GM21786 (cell line): Measurements from ENCODE around the gene KIF14.

Experiments used
- ATAC-seq: cut with Tn5 transposase; IDR thresholded peaks from one replicate; pipeline ENCODE4 v1.9.1; 2021; ENCODE audit not compliant: unreplicated experiment

Gene KIF14, protein sequence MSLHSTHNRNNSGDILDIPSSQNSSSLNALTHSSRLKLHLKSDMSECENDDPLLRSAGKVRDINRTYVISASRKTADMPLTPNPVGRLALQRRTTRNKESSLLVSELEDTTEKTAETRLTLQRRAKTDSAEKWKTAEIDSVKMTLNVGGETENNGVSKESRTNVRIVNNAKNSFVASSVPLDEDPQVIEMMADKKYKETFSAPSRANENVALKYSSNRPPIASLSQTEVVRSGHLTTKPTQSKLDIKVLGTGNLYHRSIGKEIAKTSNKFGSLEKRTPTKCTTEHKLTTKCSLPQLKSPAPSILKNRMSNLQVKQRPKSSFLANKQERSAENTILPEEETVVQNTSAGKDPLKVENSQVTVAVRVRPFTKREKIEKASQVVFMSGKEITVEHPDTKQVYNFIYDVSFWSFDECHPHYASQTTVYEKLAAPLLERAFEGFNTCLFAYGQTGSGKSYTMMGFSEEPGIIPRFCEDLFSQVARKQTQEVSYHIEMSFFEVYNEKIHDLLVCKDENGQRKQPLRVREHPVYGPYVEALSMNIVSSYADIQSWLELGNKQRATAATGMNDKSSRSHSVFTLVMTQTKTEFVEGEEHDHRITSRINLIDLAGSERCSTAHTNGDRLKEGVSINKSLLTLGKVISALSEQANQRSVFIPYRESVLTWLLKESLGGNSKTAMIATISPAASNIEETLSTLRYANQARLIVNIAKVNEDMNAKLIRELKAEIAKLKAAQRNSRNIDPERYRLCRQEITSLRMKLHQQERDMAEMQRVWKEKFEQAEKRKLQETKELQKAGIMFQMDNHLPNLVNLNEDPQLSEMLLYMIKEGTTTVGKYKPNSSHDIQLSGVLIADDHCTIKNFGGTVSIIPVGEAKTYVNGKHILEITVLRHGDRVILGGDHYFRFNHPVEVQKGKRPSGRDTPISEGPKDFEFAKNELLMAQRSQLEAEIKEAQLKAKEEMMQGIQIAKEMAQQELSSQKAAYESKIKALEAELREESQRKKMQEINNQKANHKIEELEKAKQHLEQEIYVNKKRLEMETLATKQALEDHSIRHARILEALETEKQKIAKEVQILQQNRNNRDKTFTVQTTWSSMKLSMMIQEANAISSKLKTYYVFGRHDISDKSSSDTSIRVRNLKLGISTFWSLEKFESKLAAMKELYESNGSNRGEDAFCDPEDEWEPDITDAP (N-terminal part only)

DNA sequence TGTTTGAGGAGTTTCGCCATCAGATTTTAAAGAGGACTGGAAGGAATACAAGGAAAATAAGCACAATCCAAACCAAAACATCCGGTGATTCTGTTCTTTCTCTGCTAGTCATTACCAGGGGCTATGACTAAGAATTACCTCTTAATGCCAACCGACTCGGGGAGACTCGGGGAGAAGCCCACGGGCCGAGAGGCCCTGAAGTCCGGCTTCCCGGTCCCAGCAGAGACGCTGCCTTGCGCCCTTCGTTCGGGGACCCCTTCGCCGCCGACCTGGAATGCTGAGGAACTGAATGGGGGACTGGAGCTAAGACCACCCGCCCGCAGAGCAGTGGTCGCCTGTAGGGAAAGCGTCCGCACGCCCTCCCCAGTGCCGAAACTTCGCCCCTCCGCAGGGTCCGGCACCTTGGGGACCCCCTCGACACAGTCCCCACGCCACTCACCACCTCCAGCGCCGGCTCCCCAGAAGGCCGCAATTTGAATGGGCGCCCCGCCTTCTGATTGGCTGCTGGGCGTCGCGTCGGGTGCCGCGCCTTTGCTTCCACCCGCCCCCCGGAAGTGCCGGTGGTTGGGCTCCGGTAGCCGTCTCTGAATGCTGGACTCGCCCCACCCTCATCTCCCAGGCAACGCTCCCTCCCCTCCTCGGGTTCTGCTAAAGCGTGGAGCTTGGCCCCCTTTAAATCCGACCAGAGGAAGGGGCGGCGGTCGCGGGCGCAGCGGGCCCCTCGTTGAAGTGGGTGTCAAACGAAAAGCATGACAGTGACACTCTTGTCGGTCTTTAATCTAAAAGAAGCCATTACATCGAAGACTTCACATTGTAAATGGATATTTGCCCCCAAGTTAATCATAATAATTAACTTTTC is at the start of gene KIF14:
Gene KIF14, minus strand, starts transcription at position 479 of the 859 bp plus-strand sequence. CDS start 2,028 bp downstream, outside the sequence.
- ATAC-seq = peak; percentile 88

DNA sequence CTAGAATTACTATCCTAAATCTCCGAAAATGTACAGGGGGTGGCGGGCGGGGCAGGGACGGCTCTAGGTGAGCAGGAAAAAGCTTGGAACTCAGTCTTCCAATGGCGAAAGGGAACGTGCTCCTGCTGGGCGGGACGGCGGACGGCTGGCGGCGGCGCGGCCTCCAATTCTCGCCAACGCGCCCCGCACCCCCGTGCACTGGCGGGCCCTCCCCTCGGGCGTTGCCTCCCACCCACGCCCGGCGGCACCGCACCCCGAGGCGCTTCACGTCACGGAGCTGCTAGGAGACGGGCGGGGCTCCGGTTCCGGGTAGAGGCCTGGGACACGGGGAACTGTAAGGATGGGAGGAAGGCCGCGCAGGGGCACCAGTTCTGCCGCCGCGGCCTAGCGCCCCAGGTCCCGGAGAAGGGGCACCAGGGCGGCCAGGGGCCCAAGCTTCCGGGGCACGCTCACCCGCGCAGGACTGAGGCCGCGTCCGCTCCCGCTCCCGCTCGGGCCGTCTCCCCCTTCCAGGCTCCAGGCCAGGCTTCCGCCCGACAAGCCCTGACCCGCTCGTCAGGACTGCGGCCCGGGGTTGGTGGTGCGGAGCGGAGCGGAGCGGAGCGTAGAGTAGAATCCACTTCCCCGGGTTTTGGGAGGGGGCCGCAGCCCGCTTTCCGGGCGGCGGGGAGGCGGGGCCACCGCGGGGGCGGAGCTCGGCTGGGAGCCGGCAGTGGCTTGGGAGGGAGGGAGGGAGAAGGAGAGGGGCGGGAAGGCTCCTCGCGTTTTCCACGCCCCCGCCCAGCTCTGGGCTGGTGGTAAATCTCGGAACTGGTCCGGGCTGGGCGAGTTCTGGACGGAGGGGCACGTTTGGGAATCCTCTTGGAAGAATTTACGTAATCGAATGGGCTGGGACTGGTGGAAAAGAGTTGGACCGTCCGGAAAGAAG is 49.0 kb upstream of the KIF14 start, which contains the start of gene DDX59:
Gene DDX59, minus strand, starts transcription at position 594 of the 928 bp plus-strand sequence. CDS start 3,167 bp downstream, outside the sequence.
- peak; percentile 80 for ATAC-seq

DNA sequence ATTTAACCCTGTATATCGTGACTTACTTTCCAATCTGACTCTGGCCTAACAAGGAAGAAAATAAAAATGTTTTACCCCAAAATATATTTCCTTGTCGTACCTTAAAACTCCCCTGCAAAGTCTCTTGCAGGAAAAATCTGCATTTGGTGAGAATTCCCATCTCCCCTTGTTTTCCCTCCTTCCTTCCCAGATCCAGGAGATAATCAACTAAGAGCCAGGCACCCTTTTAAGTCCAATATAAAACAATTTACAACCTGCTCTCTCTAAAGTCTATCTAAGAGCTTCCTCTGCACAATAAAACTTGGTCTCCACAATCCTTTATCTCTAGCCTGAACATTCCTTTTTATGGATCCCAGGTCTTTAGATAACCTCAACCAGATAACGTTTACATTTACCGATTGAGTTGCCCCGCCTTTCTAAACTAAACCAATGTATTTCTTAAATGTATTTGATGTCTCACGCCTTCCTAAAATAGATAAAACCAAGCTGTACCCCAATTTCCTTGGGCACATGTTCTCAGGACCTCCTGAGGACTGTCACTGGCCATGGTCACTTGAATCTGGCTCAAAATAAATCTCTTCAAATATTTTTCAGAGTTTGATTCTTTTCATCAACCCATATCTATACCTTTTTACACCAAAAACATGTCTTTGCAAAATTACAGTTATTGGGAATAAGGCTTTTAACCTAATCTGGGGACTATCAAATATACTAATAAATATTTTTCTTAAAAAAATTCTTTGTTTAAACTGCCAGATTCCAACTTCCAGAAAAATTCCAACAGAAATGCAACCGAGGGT is 48.2 kb upstream of the KIF14 start:
- ATAC-seq = no peak

DNA sequence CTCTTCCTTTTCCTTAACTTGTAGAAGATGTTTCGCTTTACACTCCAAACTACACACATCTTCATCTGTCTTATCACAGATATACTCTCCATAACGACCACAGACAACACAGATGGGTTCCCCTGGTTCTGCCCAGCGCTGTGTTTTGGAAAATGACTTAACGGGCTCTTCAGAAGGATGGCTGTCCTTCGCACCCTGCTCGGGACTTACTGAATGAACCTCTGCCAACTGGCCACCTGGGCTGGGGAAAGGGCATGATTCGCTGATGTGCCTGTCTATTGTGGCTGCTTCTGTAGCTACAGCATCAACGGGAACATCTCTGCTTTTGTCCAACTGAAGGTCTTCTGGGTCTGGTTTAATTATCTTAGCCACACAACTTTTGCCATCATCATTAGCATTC is 45.8 kb upstream of the KIF14 start:
- ATAC-seq = no peak

DNA sequence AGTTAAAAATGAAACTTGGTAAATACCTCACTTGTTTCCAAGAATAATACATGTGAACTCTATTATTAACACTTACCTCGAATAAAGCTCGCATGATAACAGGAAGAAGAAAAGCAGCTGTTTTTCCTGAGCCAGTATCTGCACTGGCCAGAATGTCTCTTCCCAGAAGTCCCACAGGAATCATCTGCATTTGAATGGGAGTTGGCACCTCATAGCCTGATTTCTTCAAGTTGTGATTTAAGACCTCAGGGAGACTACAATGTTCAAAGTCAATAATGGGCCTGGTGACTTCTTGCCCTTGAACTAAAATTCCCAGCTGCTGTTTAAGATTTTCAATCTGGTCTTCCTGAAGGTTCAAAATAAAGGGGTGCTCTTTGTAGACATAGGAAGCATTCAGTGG is 45.3 kb upstream of the KIF14 start:
- no peak for ATAC-seq

DNA sequence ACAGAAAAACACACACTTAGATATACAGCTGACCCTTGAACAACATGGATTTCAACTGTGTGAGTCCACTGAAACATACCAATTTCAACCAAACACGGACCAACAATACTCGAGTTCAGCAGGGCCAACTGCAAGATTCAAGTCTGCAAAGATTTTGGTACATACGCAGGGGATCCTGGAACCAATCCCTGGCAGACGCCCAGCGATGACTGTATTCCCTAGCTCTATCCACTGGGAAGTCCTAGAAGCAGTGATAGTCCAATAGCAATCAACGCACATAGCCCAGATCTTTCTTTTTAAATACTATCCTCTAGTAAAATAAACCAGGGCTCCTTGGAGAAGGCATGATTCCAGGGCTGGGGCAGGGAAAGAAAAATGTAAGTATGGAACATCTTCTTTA is 40.2 kb upstream of the KIF14 start:
- ATAC-seq = no peak

DNA sequence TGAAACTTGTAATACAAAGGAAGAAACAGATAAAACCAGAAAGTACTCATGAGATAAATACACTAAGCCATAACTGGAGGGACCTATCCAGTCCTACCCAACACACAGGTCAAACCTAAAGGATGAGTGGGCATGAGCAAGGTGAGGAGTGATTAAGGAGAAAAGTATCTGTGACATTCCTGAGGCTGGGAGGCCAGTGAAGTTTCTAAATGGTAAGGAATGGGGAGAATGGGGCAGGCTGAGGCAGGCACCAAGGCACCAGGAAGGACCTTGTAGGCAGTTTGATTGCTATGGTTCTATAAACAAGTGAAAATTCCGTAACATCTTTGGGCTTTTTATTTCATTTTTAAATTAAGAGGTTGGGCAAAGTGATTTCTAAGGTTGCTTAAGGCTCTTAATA is 38.7 kb upstream of the KIF14 start:
- ATAC-seq = no peak

DNA sequence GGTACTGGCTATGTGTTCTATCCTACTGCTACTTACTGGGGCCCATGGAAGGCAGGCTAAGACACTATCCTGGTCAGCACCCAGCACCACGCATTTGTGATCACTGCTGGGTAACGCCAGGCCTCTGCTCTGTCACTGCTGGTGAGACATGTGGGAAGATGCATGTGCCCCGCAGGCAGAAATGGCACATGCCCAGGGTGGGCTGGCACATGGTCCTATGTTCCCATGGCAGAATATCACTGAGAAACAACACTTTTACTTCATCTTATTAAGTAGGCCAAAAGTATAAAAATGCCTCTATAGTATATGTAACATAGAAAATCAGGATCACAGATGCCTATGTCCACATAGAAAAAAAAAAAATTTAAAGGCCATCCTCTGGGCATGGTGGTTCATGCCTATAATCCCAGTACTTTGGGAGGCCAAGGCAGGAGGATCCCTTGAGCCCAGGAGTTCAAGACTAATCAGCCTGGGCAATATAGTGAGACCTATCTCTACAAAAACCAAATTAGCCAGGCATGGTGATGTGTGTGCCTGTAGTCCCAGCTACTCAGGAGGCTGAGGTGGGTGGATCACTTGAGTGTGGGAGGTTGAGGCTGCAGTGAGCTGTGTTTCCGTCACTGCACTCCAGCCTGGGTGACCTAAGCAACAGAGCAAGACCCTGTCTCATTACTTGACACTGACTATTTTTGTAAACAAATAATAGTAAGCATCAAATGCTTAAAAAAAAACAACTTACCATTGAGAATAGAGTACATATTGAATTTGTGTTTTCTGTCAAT is 37.7 kb upstream of the KIF14 start:
- ATAC-seq = no peak

DNA sequence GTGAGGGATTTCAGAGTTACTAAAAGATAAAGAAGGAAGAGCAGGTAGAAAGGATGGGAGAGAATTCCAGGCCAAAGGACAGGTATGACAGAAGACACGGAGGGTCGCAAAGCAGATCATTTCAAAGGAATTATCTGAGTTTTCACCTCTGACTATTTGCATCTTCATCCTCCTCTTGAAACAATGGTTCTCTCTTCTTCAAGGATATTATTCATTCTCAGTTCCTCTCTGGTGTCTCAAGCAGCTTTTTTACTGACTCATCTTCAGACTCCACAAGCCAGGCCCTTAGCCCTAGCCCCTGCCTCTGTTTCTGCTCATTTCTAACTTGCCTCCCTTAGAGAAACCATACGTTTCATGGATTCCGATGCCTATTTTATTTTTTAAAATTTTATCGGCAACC is 34.1 kb upstream of the KIF14 start:
- ATAC-seq = peak; percentile 97

DNA sequence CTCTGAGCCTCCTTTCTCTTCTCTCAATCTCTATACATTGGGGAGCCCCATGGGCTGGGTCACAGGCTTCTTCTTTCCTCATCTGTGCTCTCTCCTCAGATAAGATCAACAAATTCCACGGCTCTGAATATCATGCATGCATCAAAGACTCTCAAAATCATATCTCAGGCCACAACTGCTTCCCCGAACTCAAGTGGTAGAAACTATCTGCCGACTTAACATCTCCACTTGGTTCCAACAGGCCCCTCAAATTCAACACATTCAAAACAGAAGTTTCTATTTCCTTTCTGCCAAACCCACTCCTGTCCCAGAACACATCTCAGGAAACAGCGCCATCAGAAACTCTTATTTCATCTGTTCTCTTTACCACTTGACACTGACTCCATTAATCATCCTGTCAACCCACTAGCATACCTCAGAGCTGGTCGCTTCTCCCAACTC is 32.5 kb upstream of the KIF14 start:
- ATAC-seq = no peak

DNA sequence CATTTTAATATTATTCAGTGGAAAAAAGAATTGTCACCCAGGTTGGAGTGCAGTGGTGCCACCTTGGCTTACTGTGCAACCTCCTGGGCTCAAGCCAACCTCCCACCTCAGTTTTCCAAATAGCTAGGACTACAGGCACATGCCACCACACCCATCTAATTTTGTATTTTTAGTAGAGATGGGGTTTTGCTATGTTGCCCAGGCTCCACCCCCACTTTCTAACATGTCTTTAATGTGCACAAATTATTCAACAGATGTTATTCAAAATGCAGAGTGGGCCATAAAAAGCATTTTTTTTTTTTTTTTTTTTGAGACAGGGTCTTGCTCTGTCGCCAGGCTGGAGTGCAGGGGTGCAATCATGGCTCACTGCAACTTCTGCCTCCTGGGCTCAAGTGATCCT is 31.8 kb upstream of the KIF14 start:
- ATAC-seq = no peak

DNA sequence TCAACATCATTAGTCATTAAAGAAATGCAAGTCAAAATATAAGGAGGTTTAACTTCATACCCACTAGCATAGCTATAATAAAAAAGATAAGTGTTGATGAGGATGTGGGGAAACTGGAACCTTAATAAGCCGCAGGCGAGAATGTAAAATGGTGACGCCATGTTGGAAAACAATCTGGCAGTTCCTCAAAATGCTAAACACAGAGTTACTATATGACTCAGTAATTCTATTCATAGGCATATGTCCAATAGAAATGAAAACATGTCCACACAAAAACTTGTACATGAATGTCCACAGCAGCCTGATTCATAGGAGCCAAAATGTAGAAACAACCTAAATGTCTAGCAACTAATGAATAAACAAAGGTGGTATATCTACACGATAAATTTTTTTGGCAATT is 26.0 kb upstream of the KIF14 start:
- no peak for ATAC-seq

DNA sequence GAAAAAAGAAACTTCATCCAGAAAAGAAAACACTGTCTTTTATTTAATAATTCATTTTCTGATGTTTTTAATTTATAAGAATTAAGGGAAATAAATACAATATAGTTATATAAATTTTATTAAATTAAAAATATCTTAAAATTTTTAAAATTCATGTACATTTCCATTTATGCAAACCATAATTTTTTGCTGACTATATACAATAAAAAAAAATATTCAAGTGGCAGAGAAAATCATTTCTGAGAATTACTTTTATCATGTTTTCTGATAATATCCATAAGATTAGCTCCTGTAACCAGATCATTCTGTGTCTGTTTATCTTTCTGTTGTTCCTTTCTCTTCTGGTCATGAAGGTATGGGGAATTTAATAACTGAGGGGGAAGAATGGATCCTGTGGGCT is 23.5 kb upstream of the KIF14 start:
- no peak for ATAC-seq

DNA sequence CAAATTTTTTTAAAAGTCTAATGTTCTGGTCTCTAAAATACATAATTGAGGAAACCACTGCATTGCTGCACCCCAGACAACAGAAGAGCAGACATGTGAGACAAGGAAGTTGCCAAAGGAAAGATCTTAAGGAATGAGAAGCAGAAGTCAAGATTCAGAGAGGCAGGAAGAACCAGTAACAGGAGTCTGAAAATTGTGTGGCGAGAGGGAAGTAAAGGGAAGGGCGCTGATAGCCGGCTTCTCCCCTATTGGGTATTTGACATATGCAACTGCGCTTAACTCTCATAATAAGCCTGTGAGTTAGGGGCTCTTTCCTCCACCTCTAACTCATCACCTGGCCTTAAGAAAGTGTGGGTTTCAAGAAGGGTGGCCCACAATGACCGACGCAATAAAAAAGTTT is 21.9 kb upstream of the KIF14 start:
- no peak for ATAC-seq

DNA sequence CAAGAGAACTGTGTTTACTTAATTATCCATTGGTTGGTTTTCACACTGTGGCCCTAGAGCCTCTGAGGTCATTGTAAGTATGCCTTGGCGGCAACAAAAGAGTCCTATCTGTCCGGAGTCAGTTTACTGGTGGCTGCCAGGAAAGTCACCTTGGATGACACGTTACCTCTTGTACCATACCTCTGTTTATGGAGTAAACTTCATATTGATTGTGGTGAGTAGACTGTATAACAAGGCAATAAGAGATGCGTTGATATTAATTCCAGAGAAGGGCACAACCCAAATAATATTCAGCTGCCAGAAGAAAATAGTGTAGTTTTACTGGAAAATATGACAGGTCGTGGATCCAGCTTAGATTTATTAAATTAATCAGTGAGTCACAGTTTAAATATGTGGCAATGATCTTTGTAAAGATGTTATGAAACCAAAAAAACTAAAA is 20.4 kb upstream of the KIF14 start:
- ATAC-seq = no peak

DNA sequence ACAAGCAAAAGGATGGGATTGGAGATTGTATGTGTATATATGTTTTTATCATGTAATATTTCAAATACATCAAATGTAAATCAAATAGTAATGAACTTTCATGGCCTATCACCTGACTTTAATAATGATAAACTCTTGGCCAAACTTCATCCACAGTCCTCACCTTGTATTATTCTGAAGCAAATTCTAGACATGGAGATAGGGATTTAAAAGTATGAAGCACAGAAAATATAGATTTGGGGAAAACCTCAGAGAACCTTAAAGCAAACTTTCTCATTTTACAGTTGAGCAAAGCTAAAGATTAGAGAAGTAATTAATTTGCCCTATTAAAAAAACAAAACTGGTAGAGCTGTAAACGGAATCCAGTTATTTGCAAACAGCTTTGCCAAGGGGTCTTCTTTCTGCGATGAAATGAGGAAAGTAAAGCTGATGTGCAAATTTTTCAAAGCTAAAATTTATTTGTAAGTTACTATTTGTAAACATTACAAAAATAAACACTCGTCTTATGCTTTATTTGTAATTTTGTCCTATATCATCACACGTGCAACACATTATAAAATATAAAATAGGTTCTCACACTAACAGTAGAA is 19.9 kb upstream of the KIF14 start:
- ATAC-seq = no peak

DNA sequence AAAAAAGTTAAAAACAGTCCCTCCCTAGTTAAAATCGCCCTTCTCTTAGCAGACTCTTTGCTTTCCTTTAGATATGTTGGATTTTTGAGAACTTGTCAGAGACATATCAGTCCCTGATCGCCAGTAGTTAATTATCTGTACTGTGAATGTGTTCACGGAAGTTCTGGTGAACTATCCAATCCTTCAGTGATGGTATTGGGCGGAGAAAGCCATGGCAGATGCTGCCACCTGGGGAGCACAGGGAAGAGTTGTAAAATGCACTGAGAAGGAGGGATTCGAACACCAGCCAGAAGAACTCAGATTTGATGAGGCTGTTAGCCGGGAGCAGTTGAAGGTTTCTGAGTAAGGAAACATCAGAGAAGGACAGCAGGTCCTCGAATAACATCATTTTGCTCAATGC is 17.5 kb upstream of the KIF14 start:
- no peak for ATAC-seq
